HUES64 (cell line): ENCODE data around the gene LUZP1.

ENCODE experiments used
- H3K27ac ChIP-seq: 2 replicates; pipeline ENCODE4 v1.7.0; 2013; ENCODE audit warnings: low read depth, low read length, inconsistent platforms
- H3K27me3 ChIP-seq: 2 replicates; pipeline ENCODE4 v1.6.1; 2013; ENCODE audit warnings: mild to moderate bottlenecking, low read length; ENCODE audit not compliant: insufficient read depth
- H3K36me3 ChIP-seq: 2 replicates; pipeline ENCODE4 v1.6.1; 2013; ENCODE audit warnings: mild to moderate bottlenecking, low read length; ENCODE audit not compliant: insufficient read depth
- H3K4me1 ChIP-seq: 2 replicates; pipeline ENCODE4 v1.6.1; 2013; ENCODE audit warnings: mild to moderate bottlenecking, low read length, moderate library complexity; ENCODE audit not compliant: insufficient read depth
- H3K4me3 ChIP-seq: 2 replicates; pipeline ENCODE4 v1.5.1; 2013; ENCODE audit warnings: mild to moderate bottlenecking, low read length, moderate library complexity
- H3K9ac ChIP-seq: 2 replicates; pipeline ENCODE4 v1.6.1; 2013; ENCODE audit warnings: mild to moderate bottlenecking, low read depth, low read length
- H3K9me3 ChIP-seq: 2 replicates; pipeline ENCODE4 v1.6.1; 2013; ENCODE audit warnings: low read depth, low read length; ENCODE audit not compliant: insufficient read depth
- WGBS: fragments of 150-250, 120-280 bp; methylation state at CpG from one replicate; pipeline ENCODE4 v1.1.7; 2013; ENCODE audit warnings: missing lambda C conversion rate; 5-methylcytosine and 5-hydroxymethylcytosine counted together

Gene LUZP1

GRCh38 chr1:23114424-23115079 lies 54.1 kb downstream of the LUZP1 start:
- Histone ChIP-seq H3K4me1 (peaks cover 19% of the 10 kb centered on the region; the same call in 1 of the 2 replicates), H3K9ac (no peak overlapping the region)

GRCh38 chr1:23111600-23112535 lies 56.8 kb downstream of the LUZP1 start:
- Histone ChIP-seq H3K4me1 (peaks cover 19% of the 10 kb centered on the region; the same call in 1 of the 2 replicates), H3K27ac (no peak overlapping the region), H3K4me3 (no peak overlapping the region), H3K27me3 (no peaks in the 10 kb centered on the region), H3K9ac (no peak overlapping the region), H3K9me3 (no peaks in the 10 kb centered on the region), H3K36me3 (peaks cover 24% of the 10 kb centered on the region)
- 88% methylated on average over 5 of the region's 6 CpGs for WGBS

More at GRCh38 chr1:23114424-23115079, 54.1 kb downstream of the LUZP1 start:
- Histone ChIP-seq H3K27ac (no peak overlapping the region; the same call in 1 of the 2 replicates), H3K9me3 (no peaks in the 10 kb centered on the region), H3K36me3 (no peaks in the 10 kb centered on the region), H3K27me3 (no peaks in the 10 kb centered on the region), H3K4me3 (no peak overlapping the region)
- WGBS: 91% methylated on average over 6 of the region's 6 CpGs

- Histone ChIP-seq H3K27me3 (no peaks in the 10 kb centered on the region), H3K27ac (no peak overlapping the region), H3K4me3 (no peak overlapping the region), H3K36me3 (peaks cover 39% of the 10 kb centered on the region), H3K4me1 (peaks cover 19% of the 10 kb centered on the region; the same call in 1 of the 2 replicates), H3K9ac (no peak overlapping the region), H3K9me3 (no peaks in the 10 kb centered on the region)
- WGBS: 95% methylated on average over 5 of the region's 5 CpGs
Observed at GRCh38 chr1:23110391-23110790, 58.3 kb downstream of the LUZP1 start.

- no peak overlapping the region for H3K4me3 ChIP-seq
- 96% methylated on average over 4 of the region's 4 CpGs for WGBS
Observed at GRCh38 chr1:23108918-23109533, 59.6 kb downstream of the LUZP1 start.

GRCh38 chr1:23103001-23103889 lies 65.4 kb downstream of the LUZP1 start:
- H3K27me3 ChIP-seq: no peaks in the 10 kb centered on the region
- H3K9me3 ChIP-seq: no peaks in the 10 kb centered on the region
- no peak overlapping the region for H3K9ac ChIP-seq
- peaks cover 37% of the 10 kb centered on the region for H3K36me3 ChIP-seq
- 88% methylated on average over 10 of the region's 10 CpGs for WGBS
- peaks cover 36% of the 10 kb centered on the region for H3K4me1 ChIP-seq
- H3K4me3 ChIP-seq: no peak overlapping the region
- H3K27ac ChIP-seq: no peak overlapping the region

More at GRCh38 chr1:23108918-23109533, 59.6 kb downstream of the LUZP1 start:
- no peaks in the 10 kb centered on the region for H3K27me3 ChIP-seq
- no peak overlapping the region for H3K27ac ChIP-seq
- 0 out of 2 replicates have a peak, but pooled peaks cover 9% of the 10 kb centered on the region for H3K4me1 ChIP-seq
- no peaks in the 10 kb centered on the region for H3K9me3 ChIP-seq
- peaks cover 50% of the 10 kb centered on the region for H3K36me3 ChIP-seq
- H3K9ac ChIP-seq: no peak overlapping the region

GRCh38 chr1:23102289-23102688 lies 66.4 kb downstream of the LUZP1 start:
- Histone ChIP-seq H3K4me3 (no peak overlapping the region), H3K9me3 (no peaks in the 10 kb centered on the region), H3K36me3 (peaks cover 30% of the 10 kb centered on the region), H3K4me1 (peaks cover 36% of the 10 kb centered on the region), H3K27me3 (no peaks in the 10 kb centered on the region), H3K9ac (no peak overlapping the region), H3K27ac (no peak overlapping the region)
- no CpG with 5 or more reads among the region's 1 CpG for WGBS

- H3K4me1 ChIP-seq: peaks cover 36% of the 10 kb centered on the region
- no peak overlapping the region for H3K9ac ChIP-seq
- H3K27me3 ChIP-seq: no peaks in the 10 kb centered on the region
- H3K4me3 ChIP-seq: no peak overlapping the region
- H3K9me3 ChIP-seq: no peaks in the 10 kb centered on the region
- WGBS: 96% methylated on average over 2 of the region's 2 CpGs
- H3K27ac ChIP-seq: no peak overlapping the region
- peaks cover 26% of the 10 kb centered on the region for H3K36me3 ChIP-seq
Observed at GRCh38 chr1:23101887-23102286, 66.8 kb downstream of the LUZP1 start.

GRCh38 chr1:23101101-23101827 lies 67.4 kb downstream of the LUZP1 start:
- 81% methylated on average over 3 of the region's 3 CpGs for WGBS
- Histone ChIP-seq H3K4me3 (no peak overlapping the region), H3K27ac (no peak overlapping the region), H3K36me3 (peaks cover 20% of the 10 kb centered on the region), H3K4me1 (peaks cover 36% of the 10 kb centered on the region), H3K27me3 (no peaks in the 10 kb centered on the region), H3K9me3 (no peaks in the 10 kb centered on the region), H3K9ac (no peak overlapping the region)

GRCh38 chr1:23100074-23100748 lies 68.4 kb downstream of the LUZP1 start:
- H3K27ac ChIP-seq: no peak overlapping the region; the same call in 1 of the 2 replicates

More at GRCh38 chr1:23100074-23100748, 68.4 kb downstream of the LUZP1 start:
- WGBS: 74% methylated on average over 3 of the region's 3 CpGs
- Histone ChIP-seq H3K4me3 (no peak overlapping the region), H3K27me3 (no peaks in the 10 kb centered on the region), H3K4me1 (peaks cover 36% of the 10 kb centered on the region), H3K9me3 (no peaks in the 10 kb centered on the region), H3K9ac (no peak overlapping the region), H3K36me3 (peaks cover 14% of the 10 kb centered on the region)
